GM12892 (cell line): ENCODE results near the gene VBP1.

Source experiments
- POLR2A ChIP-seq: IDR thresholded peaks from 2 replicates; pipeline ENCODE4 v1.6.1; 2011; ENCODE audit warnings: low read depth, low read length, control low read depth
- POLR2AphosphoS5 ChIP-seq: IDR thresholded peaks from 2 replicates; pipeline ENCODE4 v1.6.1; 2011; ENCODE audit warnings: low read depth, low read length, control low read depth

DNA sequence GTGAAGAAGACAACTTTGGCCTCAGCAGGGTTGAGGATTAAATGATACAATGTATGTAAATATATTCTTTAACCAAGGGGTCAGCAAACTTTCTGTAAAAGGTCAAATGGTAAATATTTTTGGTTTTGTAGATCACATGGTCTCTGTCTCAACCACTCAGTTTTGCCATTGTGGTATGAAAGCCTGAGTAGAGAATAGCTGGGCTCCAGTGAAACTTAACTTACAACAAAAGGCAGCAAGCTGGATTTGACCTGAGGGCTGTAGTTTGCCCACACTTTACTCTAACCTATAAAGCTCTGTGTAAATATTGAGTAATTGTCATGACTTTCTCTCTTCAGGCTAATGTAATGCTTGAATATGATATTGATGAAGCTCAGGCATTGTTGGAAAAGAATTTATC lies 19.6 kb downstream of the VBP1 start:
- TF ChIP-seq POLR2A (no peak), POLR2AphosphoS5 (no peak)
